Measurements from ENCODE around the gene WDFY4.

Gene WDFY4

DNA sequence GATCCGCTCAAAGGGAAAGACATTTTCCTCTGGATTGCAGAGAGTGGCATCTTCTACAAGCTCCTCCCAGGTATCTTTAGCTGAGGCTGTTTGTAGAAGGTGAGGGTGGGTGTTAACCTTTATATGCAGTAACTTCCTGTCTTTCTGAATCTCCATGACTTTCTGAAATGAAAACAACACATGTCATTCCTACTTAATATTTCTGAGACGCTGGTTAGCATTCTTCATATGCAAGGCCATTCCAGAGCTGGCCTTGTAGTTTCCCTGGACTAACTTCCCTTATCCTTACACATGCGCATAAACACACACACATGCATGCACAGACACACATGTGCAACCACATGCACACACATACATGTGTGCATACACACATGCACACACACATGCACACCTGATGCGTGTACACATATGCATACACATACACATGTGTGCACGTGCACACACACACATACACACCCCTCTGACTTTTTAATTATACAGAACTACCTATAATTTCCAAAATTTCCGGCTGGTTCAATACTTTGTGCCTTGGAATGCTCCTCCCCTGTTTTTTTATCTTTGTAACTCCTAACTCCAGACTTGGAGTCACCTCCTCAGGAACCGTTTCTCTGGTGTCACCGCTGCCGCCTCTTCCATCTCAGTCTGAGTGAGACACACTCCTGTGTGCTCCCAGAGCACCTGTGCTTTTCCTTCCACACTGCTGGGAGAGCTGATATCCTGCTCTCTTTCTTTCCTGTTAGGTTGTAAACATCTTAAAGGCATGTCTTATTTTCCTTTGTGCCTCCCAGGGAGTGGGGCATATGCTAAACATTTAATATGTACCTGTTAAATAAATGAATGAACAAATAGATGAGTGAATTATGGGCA, 199.7 kb downstream of the WDFY4 start:
- DNase-seq: no peak

DNA sequence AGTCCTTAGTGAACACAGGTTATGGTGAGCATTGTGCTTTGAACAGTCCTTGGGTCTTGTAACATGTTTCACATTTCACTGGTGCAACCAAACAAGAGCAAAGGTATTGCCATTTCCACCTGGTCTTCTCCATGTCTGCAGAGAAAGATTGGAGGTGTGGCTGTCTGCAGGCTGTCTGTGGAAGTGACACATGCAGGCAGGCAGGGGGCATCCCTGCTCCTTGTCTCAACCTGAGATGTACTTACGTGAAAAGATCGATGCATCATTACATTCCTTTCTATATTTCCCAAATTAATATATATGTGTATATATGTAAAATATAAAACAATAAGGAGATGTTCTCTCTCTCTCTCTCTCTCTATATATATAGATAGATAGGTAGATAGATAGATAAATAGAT, 200.7 kb downstream of the WDFY4 start:
- DNase-seq: peak in 1 of 2 experiments; percentile 0

DNA sequence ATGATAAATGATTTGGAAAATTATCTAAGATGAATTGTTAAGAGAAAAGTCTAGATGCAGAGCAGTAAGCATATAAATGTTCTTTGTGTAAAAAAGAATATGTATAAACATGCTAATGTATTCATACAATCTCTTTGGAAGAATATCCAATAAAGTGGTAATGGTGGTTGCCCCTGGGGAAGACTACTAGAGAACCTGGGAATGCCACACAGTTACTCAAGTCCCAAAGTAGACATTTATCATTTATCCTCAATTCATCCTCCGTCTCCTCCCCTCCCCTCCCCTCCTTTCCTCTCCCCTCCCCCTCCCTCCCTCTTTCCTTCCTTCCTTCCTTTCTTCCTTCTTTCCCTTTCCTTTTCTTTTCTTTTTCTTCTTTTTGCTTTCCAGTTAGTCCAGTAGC, 203.3 kb downstream of the WDFY4 start:
- no peak for DNase-seq

DNA sequence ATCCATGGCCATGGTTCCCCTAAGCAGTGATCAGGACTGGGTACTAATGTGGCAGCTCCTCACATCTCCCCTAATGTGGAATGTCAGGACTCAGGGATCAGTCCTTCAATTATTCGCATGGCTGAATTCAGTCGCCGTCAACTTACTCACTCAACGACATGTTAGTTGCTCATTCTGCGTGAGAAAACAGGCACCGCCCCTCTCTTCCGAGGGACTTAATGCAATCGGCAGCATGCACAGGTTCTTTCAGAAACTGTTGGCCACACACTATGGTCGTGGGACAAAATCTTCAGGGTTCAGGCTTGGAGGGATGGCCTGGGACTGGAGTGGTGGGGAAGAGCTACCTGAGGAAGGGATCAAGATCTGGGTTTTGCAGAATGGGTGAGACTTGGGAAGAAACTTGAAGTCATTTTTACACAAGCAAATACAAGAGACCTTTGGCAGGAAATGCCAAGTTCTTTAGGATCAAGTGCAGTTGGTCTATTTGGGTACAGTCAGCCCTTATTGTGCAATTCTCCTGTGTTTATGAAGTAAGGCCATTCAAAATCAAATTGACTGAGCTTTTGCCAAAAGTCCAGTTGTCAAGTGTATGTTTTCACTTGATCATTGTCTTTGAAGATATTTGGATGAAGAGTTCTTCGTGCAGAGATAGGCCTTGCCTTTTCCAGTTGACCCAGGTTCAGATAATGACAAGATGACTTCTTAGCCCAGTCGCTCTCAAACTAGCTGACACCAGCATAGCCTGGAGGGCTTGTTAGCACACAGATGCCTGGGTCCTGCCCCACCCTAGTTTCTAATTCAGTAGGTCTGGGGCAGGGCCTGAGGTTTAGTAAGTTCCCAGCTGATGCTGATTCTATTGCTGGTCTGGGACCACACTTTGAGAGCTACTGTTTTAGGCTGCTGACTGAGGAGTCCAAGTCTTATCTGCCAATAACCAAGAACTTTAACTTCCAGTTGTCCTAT, 206.5 kb downstream of the WDFY4 start:
- DNase-seq: no peak

DNA sequence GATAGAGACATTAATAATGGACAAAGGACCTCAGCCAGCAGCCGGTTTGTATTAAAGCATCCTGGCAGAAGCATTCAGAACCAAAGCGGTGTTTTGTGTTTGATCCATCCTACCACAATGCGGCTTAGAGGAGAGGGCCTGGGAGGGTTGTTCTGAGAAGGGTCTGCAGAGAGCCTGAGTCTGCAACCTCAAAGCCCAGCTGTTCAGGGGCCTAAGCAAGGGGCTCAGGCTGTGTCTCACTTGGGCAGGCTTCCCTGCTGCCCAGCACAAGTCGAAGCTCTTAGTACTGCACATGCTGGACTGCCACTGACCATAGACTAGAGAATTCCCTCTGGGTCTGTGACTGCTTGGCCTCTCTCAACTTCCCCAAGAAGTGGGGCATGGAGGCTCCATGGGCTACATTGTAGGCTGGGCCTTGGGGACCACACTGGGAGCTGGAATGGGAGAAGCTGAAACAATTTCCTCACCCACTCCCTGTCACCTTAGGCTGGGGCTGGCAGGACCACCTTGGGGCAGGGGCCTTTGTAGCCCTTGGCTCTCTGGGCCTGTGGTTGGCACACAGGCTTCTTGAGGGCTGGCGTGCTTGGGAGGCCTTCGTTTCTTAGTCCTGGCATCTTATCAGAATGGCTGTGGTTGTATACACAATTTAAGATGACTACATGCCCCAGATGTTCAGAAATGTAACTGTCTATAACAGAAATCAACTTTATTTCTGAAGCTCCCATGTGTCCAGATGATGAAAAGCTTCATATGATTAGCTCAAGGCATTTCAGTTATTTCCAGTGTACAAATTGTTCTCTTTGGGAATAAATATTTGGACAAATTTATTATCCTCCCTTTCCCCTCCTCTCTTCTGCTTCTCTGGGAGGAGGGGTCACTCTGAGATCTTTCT, 210.5 kb downstream of the WDFY4 start:
- no peak for DNase-seq

DNA sequence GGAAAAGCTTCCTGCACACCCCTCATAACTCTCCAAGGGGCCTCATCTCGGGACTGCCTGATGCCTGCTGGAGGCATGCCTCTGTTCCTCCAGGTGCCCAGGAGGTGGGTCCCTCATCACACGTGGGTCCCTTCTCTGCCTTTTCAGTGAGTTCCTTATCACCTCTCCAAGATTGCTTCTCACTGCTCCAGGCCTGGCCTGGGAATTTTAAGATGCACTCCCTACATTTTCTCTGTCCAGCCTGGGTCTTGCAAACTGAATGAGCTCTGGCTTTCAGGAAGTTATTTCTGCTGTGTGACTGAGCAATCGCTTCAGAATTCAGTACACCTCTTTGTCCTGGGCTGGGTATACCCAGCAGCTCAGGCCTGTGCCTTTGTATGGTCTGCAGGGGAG, 211.1 kb downstream of the WDFY4 start:
- no peak for DNase-seq

DNA sequence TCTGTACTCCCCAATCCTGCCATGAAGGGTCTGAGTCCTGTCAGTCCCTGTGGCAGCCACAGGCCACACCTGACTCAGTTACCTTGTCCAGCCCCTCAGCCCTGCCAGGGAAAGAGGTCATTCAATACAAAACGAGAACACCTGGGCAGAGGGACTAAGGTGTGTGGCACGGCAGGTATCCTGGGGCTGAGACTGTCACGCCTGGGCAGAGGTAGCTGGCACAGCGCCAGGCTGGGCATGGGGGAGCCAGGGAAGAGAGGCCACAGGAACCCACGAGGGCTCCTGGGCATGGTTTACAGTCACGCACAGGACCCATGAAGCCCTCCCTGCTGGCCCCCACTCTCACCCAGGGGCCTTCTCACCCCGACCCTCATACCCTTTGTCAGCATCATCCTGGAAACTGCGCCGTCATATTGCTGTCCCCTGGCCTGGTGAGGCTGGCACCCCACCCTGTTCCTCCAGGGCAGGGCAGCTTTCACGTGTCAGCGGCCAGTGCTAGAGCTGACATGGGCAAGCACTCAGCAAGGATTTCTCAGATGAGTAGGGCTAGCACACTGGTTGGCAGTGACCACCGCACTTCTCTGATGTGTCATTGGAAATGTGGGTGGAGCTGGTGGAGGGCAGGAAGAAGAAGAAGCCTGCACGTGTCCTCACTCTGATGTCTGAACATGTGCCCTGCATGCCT, 212.2 kb downstream of the WDFY4 start:
- DNase-seq: no peak

DNA sequence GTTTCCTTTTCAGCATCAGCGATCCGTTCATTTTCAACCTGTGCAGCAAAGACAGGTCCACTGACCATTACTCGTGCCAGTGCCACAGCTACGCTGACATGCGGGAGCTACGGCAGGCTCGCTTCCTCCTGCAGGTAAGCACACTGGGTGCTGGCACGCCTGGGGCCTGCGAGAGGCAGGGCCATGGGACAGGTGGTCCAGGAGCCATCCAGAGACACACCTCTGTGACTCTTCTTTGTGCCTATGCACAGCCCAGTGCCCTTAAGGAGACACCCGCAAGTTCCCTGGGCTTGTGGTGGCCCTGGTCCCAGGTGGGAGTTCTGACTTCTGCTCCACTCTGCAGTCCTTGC, 212.7 kb downstream of the WDFY4 start:
- no peak for DNase-seq

DNA sequence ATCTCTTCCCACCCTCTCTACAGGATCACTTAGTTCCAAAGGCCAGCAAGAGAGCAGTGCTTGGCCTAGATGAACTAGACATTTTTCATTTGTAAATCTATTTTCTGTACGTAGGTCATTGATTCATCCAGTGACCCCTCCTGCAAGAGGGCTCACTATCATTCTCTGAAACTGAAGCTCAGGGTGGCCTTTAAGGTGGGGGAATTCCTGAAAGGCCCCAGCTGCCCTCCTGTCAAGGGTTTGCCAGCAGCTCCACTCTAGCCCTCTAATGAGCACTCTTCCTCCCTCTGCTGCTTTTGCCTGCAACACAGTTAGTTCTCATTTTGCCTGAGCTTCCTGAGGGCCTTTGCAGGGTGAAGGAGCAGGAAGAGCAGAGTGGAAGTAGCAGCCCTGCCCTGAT, 213.8 kb downstream of the WDFY4 start:
- no peak for DNase-seq

DNA sequence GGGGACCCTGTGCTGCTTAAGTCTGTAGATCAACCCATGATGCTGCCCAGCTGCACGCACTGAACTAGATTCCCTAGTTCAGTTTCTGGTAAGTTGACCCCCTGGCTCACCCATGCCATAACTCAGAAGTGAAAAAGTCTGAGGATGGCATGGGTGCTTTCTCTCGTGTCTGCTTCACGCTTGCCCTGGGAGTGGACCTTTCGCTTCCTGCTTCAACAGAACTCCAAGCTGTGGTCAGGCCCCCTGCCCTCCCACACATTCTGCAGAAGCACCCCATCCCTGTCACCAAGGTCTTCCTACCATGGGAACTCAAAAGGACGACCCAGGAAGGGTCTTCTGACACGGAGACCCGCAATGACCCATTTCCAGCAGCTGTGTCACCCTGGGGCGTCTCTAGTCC, 215.1 kb downstream of the WDFY4 start:
- DNase-seq: no peak

DNA sequence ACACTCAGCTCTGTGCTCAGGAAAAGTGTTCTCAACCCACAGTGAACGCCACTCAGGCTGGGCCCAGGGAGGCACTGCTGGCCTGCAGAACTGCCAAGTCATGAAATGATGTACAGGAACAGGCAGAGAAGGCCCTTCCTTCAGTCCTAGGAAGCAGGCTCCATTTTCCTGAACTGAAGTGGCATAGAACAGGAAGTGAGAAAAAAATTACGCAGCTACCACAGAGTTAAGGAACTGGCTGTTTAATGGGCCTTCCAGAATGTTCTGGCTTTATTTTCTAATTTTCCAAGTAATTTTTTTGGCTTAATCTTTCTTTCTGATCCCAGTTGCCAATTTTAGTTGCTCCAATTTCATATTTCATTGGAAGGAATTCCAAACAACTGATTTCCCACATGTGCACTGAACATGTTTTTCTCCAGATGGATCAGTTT, 215.7 kb downstream of the WDFY4 start:
- no peak for DNase-seq

DNA sequence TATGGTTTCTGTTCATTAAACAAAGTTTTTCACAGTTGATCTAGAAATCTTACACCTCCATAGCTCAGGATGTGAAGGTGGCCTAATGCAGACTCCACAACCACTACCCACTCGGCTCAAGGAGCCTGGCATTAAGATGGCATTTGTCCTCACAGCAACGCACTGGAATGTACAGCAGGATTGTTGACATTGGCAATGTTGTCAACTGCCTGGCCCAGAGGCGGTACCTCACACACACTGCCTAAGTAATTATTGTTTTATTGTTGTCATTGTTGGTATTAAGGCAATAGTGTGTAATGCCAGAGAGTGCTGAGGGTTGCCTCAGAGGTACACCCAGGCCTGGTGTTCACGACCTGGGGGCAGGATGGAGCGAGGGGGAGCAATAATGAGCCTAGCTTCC, 216.6 kb downstream of the WDFY4 start:
- DNase-seq: peak in 1 of 2 experiments; percentile 1

DNA sequence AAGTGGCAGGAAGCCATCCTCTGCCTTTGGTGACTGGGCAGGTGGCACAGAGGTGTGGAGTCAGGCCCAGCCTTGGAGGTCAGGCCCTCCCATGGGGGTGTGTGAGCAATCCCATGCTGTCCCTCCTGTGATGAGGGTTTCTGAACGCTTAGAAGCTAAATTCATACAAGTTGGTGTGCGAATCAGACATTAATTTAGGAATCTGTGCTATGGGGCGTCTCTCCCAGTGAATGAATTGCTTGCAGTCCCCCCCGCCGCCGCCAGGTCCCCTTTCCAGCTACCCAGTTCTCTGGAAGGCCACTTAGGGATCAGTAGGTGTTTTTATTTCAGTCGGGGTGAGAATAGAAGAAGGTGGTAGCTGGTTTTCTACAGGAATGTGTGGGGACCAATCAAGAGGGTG, 217.4 kb downstream of the WDFY4 start:
- DNase-seq: no peak

DNA sequence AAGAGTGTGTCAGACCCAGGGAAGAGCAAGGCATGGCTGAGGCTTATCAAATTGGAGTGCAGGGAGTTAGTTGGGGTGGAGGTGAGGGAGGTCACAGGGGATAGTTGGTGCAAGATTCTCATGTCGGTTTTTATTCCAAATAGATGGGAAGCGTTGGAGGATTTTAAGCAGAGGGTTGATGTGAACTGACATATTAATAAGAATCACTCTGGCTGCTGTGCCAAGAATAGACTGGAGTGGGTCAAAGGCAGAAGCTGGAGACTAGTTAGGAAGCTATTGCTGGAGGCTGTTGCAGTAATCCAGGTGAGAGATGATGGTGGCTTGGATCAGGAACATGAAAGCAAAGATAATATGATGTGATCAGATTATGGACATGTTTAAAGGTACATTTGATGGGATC, 218.5 kb downstream of the WDFY4 start:
- DNase-seq: no peak

DNA sequence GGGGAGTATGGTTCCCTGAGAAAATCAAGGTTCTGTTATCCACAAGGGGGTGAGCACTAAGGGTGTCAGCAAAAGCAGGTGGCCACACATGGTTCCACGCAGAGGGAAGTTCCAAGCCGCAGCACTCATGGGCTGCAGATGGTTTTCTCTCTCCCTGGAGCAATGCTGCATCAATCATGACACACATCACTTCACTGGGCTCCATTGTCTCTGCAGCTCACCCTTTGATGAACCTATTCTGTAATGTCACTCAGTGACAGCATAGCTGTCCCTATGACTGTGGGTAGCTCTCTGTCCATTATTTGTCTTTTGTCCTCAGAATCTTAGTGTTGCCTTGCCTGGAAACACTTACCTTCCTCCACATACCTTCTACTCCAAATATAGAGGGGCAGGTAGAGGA, 220.2 kb downstream of the WDFY4 start:
- no peak for DNase-seq

DNA sequence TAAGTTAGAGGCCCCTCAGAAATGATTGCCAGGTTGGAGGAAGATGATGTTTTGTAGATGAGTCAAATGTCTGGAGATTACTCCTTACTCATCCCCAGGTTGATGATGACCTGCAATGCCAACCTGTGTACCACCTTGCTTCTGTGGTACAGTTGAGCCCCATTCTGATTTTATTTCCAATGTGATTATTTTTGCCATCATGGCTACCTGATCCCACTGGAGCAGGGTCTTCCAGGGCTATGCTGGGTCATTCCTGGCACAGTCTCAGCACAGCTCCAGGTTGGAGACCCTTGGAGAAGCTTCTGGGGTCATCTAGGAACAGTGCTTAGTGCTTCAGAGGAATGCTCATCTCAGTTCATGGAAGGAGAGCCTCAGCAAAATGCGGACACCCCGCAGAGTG, 220.6 kb downstream of the WDFY4 start:
- no peak for DNase-seq

DNA sequence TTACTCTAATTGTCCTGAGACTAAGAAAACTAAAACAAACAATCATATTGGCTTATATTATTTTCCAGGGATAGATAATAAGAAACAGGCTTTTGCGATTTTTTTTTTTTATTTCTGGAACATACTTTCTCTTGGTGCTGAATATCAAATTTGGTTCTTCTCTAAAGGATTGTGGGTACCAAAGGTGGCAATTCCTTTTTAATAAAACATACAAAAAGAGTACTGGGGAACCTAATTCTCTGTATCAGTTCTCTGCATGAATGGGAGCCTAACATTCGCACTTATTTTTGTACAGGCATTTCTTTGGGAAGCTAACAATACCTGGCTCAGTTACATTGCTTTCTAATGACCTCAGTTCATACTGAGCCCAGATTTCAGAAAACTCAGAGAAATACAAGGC, 222.2 kb downstream of the WDFY4 start:
- DNase-seq: no peak

DNA sequence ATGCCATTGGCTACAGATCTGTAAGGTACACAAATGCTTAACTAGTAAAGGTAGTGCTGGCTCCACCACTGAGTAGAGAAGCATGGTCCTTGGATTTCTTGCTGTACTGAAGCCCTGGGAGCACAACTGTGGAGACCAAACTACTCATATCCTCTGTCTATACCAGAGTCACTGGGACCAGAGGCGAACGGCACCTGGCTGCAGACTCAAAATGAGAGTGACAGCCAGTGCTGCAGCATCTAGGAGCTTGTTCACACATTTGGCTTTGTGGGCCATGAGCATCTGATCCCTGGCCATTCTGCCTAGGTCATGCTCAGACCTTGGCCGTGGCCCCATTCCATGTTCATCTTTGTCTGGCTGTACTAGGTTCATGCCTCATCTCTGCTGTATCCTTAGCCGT, 223.1 kb downstream of the WDFY4 start:
- no peak for DNase-seq

DNA sequence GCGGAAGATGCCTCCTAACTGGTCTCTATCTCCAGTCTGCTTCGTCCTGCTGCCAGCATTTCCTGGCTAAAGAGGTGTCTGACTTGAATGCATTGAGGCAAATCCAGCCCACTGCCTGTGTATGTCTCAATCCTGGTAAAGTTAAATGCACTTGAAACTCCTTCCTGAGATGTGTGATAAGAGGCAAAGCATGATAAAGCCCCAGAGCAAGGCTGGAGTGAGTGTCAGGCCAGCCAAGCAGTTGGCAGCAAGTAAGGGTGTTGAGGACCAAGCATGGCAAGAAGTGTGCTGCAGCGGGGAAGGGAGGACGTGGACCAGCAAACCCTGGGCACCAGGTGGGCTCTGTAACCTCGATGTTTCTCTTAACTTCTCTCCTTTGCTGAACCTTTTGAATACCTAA, 225.9 kb downstream of the WDFY4 start:
- DNase-seq: no peak

DNA sequence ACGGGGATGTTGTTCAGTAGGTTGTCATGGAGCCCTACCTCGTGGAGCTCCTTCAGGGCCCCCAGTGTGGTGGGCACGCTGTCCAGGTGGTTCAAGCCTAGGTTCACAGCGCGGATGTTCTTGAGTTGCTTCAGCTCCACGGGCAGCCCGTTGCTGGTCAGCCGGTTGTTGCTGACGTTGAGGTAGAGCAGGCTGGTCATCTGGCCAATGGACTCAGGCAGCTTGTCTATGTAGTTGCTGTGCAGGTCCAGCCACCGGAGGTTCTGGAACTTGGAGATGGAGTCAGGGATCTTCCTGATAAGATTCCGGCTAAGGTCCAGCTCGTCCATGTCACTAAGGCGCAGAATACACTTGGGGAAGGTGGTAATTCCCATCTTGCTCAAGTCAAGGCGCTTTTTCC, 229.0 kb downstream of the WDFY4 start:
- no peak for DNase-seq

DNA sequence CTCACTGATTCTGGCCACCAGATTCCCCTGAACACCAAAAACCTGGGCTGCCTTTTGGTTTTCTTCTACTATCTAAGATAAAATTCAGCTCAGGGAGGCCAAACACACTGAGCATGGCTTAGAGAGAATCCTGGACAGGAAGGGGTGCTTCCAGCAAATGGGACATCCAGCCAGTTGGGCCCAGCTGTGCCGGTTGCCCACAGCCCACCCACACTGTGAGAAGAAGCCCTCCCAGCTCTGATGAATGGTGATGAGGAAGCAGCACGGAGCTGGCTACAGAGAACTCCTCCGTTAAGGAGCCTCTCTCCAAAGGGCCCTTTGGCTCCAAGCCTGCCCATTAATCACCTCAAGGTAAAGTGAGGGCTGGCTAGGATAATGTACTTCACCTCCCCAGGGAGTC, 239.1 kb downstream of the WDFY4 start:
- no peak for DNase-seq

DNA sequence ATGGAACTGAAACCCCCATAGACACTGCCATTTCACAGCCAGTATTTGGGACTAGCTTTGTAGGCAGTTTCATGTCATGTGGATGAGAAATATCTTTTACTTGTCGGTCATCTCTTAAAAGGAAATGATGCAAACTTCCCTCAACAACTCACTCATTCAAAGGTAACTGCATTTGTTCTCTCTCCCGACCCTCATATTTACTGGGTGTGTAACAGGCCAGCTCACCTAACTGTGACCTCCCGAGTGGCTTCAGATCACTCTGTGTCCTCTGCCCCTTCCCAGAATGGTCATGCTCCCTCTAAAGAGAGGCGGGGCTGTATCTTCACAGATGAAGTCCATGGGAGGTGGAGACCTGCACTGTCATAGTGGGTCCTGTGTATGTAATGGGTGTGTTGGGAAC, 240.3 kb downstream of the WDFY4 start:
- DNase-seq: no peak

Measured in NCI-H2081 (cell line).